Measurements from ENCODE around the gene LRCH3. TPM values are rescaled to one million over a fixed set of nuclear protein-coding genes. Genes with fewer than 3 reads are reported as not detected.
A peak's percentile ranks its signal among the peaks of the same experiment; 100 is the strongest.

The LRCH3 gene
- total RNA-seq, 1 donor from 2014 or later = 22.2 TPM

DNA sequence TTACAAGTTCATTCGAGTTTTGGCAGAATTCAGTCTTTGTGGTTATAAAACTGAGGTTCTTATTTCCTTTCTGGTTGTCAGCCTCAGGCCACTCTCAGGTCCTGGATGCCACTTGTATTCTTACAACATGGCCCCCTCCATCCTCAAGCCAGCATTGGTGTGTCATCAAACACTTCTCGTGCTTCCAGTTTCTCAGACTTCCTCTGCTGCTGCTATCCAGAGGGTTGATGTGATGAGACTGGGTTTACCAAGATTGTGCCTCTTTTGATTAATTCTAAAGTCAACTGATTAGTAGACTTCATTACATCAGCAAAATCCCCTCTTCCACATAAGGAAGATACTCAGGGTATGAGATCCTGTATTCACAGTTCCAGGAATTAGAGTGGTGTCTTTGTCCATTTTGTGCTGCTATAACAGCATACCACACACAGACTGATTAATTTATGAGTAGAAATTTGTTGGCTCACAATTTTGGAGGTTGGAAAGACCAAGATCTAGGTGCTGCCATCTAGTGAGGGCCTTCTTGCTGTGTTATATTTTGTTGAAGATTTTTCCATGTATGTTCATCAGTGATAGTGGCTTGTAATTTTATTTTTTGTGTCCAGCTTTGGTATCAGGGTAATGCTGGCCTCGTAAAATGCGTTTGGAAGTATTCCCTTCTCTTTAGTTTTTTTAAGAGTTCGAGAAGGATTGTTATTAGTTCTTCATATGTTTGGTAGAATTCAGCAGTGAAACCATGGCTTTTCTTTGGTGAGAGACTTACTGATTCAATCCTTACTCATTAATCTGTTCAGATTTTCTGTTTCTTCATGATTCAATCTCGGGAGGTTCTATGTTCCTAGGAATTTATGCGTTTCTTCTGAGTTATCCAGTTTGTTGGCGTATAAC lies 11.1 kb downstream of the LRCH3 start:
- Histone ChIP-seq H3K27me3 (no peaks in the 10 kb centered on the region), H3K9me3 (no peaks in the 10 kb centered on the region), H3K4me1 (peaks cover 4 to 30% of the 10 kb centered on the region in 2 donors), H3K4me3 (no peak overlapping the region), H3K36me3 (no peaks in the 10 kb centered on the region), H3K27ac (peak overlapping the region; percentile 29 to 31)
- no peak for DNase-seq (ENCODE audit: low spot score in 2 of 2)
- TF ChIP-seq, protein P1, sequence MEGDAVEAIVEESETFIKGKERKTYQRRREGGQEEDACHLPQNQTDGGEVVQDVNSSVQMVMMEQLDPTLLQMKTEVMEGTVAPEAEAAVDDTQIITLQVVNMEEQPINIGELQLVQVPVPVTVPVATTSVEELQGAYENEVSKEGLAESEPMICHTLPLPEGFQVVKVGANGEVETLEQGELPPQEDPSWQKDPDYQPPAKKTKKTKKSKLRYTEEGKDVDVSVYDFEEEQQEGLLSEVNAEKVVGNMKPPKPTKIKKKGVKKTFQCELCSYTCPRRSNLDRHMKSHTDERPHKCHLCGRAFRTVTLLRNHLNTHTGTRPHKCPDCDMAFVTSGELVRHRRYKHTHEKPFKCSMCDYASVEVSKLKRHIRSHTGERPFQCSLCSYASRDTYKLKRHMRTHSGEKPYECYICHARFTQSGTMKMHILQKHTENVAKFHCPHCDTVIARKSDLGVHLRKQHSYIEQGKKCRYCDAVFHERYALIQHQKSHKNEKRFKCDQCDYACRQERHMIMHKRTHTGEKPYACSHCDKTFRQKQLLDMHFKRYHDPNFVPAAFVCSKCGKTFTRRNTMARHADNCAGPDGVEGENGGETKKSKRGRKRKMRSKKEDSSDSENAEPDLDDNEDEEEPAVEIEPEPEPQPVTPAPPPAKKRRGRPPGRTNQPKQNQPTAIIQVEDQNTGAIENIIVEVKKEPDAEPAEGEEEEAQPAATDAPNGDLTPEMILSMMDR (IDR thresholded peaks at IDR 0.05) = peak in 1 of 3 experiments; percentile 31
- intact Hi-C loops (cut with DNase I) = no loop called here

DNA sequence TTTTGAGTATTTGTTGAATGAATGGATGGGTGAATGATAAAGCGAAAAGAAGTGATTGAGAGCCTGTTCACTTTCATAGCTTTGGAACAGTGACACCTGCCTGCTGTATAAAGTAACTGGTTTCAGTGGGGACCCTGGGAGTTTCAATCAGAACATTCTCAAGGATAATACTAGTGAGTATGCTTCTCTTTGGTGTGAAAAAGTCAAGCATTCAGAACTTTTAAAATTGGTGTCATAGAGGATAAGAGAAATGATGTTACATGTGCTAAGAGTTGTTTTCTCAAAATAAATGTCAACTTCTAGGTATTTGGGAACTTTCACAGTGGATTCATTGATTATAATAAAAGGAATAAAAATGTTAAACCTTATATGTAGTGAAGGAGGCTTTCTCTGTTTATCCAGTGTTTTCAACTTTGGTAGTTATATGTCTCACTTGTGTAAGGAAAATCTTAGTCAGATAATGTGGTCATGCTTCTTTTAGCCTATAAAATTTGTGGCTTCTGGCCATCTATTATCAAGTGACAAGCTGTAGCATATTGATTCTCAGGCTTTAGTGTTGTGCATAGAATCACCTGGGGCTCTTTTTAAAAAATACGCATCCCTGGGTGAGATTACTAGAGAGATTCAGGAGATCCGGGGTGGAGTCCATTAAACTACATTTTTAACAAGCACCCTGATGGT lies 11.9 kb downstream of the LRCH3 start:
- H3K9me3 ChIP-seq = no peaks in the 10 kb centered on the region
- no peak overlapping the region for H3K4me3 ChIP-seq
- TF ChIP-seq, protein P1 (IDR thresholded peaks at IDR 0.05) = peak in 1 of 3 experiments; percentile 6
- H3K4me1 ChIP-seq = peaks cover 4 to 31% of the 10 kb centered on the region in 2 donors
- no peak for DNase-seq (ENCODE audit: low spot score in 2 of 2)
- no peak overlapping the region for H3K27ac ChIP-seq
- intact Hi-C loops (cut with DNase I) = no loop called here
- H3K27me3 ChIP-seq = no peaks in the 10 kb centered on the region
- no peaks in the 10 kb centered on the region for H3K36me3 ChIP-seq

DNA sequence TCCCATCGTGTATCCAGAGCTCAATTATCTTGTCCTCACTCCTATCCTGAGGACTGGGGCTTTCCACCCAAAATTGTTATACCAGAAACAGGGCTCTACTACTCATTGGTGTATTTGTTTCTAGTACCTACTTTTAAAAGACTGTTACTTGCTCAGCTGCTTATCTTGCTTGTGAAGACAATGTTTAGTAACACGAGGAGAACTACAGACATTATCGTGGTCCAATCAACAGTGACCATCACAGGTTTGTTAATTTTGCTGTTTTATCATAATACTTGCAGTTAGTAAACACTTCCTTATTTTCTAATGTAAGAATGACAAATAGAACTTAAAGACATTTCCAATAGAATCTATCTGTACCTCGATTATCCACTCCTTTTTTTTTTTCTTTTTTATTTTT lies 13.5 kb downstream of the LRCH3 start:
- H3K4me1 ChIP-seq = peaks cover 9 to 32% of the 10 kb centered on the region in 2 donors

DNA sequence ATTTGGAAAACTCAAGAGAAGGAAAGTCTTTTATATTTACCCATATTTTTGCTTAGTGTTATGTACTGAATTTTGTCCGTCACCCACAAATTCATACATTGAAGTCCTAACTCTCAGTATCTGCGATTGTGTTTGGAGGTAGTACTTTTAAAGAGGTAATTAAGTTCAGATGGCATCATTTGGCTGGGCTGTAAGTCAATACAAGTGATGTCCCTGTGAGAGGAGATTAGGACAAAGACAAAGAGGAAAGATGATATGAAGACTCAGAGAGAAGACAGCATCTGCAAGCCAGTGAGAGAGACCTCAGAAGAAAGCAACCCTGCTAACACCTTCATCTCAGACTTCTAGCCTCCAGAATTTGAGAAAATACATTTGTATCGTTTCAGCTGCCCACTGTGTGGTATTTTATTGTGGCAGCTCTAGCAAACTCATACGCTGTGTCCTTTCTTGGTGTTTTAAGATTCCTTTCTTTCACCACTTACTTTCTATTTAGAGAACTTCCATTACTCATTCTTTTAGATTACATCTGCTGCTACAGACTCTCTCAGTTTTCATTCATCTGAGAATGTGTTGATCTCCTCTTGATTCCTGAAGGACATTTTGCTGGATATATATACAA lies 17.0 kb downstream of the LRCH3 start:
- H3K9me3 ChIP-seq = no peaks in the 10 kb centered on the region

More for the DNA sequence above, 13.5 kb downstream of the LRCH3 start:
- Histone ChIP-seq H3K4me3 (no peak overlapping the region), H3K27me3 (no peaks in the 10 kb centered on the region), H3K9me3 (no peaks in the 10 kb centered on the region), H3K36me3 (no peaks in the 10 kb centered on the region), H3K27ac (no peak overlapping the region)
- intact Hi-C loops (cut with DNase I) = no loop called here
- DNase-seq (ENCODE audit: low spot score in 2 of 2) = no peak
- TF ChIP-seq, protein P1 (IDR thresholded peaks at IDR 0.05) = no peak

More for the DNA sequence above, 17.0 kb downstream of the LRCH3 start:
- TF ChIP-seq, protein P1 (IDR thresholded peaks at IDR 0.05) = no peak
- peak overlapping the region; percentile 71 to 74 for H3K27ac ChIP-seq
- H3K4me1 ChIP-seq = peaks cover 6 to 33% of the 10 kb centered on the region in 2 donors
- H3K4me3 ChIP-seq = no peak overlapping the region
- H3K27me3 ChIP-seq = no peaks in the 10 kb centered on the region
- no peak for DNase-seq (ENCODE audit: low spot score in 2 of 2)
- intact Hi-C loops (cut with DNase I) = no loop called here
- no peaks in the 10 kb centered on the region for H3K36me3 ChIP-seq

All from ascending aorta (tissue), 2 donors.